Left ventricle myocardium inferior (tissue), 1 donor: Measurements from ENCODE around the gene OOSP3. TPM values are rescaled to one million over a fixed set of nuclear protein-coding genes. Genes with fewer than 3 reads are reported as not detected.

ENCODE experiments used
- DNase-seq: peaks from one replicate; pipeline ENCODE4 v3.0.0-alpha.2; 2020
- H3K27ac ChIP-seq: fragments of 200-600 bp; replicated peaks from 2 replicates; pipeline ENCODE4 v1.8.0; 2021
- H3K27me3 ChIP-seq: fragments of 200-600 bp; 2 replicates; pipeline ENCODE4 v1.8.0; 2021; ENCODE audit warnings: low read depth
- H3K36me3 ChIP-seq: fragments of 200-600 bp; 2 replicates; pipeline ENCODE4 v1.8.0; 2021
- H3K4me1 ChIP-seq: fragments of 200-600 bp; 2 replicates; pipeline ENCODE4 v1.8.0; 2021
- H3K4me3 ChIP-seq: fragments of 200-600 bp; 2 replicates; pipeline ENCODE4 v1.8.0; 2021; ENCODE audit warnings: mild to moderate bottlenecking, moderate library complexity
- H3K9me3 ChIP-seq: fragments of 200-600 bp; replicated peaks from 2 replicates; pipeline ENCODE4 v1.8.0; 2021
- intact Hi-C: fragments of 100-400 bp; cut with micrococcal nuclease; formaldehyde crosslinking; loops from one replicate; pipeline ENCODE4 v1.11.0; 2022
- total RNA-seq: library from RNA; stranded (reverse); fragmentation: NEBNext Ultra II Directional; extraction: Animal tissue kit (Norgen Biotek cat#: 25700); gene quantifications from one replicate; pipeline ENCODE4 v1.2.1, GENCODE V29; 2021
- TF ChIP-seq, protein P1 (sequence below): fragments of 200-600 bp; IDR thresholded peaks from 2 replicates; pipeline ENCODE4 v1.8.0; 2021; ENCODE audit warnings: antibody characterized with exemption, mild to moderate bottlenecking, borderline replicate concordance
- donor health status: DM: no; HTN: yes; CAD: no; lungs with severe emphysema.

OOSP3 gene
- total RNA-seq, 1 donor from 2014 or later: not detected

GRCh38 chr11:59854871-59855270 is 23.7 kb upstream of the OOSP3 start:
- no peak for DNase-seq
- H3K4me1 ChIP-seq: no peaks in the 10 kb centered on the region
- TF ChIP-seq, protein P1, sequence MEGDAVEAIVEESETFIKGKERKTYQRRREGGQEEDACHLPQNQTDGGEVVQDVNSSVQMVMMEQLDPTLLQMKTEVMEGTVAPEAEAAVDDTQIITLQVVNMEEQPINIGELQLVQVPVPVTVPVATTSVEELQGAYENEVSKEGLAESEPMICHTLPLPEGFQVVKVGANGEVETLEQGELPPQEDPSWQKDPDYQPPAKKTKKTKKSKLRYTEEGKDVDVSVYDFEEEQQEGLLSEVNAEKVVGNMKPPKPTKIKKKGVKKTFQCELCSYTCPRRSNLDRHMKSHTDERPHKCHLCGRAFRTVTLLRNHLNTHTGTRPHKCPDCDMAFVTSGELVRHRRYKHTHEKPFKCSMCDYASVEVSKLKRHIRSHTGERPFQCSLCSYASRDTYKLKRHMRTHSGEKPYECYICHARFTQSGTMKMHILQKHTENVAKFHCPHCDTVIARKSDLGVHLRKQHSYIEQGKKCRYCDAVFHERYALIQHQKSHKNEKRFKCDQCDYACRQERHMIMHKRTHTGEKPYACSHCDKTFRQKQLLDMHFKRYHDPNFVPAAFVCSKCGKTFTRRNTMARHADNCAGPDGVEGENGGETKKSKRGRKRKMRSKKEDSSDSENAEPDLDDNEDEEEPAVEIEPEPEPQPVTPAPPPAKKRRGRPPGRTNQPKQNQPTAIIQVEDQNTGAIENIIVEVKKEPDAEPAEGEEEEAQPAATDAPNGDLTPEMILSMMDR: no peak
- H3K27me3 ChIP-seq: no peaks in the 10 kb centered on the region
- no peaks in the 10 kb centered on the region for H3K9me3 ChIP-seq
- intact Hi-C loops: no loop called here
- no peak overlapping the region for H3K27ac ChIP-seq
- no peaks in the 10 kb centered on the region for H3K36me3 ChIP-seq
- no peak overlapping the region for H3K4me3 ChIP-seq

- Histone ChIP-seq H3K4me3 (no peak overlapping the region), H3K36me3 (no peaks in the 10 kb centered on the region), H3K9me3 (no peaks in the 10 kb centered on the region), H3K4me1 (no peaks in the 10 kb centered on the region), H3K27ac (no peak overlapping the region), H3K27me3 (no peaks in the 10 kb centered on the region)
- TF ChIP-seq, protein P1: no peak
- no peak for DNase-seq
- intact Hi-C loops: no loop called here
Measured at GRCh38 chr11:59857439-59858434, 20.8 kb upstream of the OOSP3 start.

DNA sequence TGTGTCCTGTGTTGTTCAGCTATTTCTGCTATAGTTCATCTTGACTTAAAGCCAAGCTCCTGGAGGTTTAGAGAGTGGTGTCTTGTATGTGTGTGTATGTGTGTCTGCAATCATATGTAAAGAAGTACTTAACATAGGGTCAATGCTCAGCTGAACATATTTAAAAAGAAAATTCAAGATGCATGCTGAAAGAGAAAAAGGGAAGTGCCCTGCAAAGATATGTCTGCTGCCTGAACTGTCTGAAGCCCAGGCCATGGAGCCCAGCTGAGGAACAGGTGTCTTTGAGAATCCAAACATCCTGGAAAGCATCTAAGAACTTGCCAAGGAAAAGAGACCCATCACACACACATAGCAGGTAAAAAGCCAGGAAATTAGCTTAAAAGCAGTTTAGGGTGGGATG is 18.9 kb upstream of the OOSP3 start:
- DNase-seq: no peak
- intact Hi-C loops: no loop called here
- Histone ChIP-seq H3K4me1 (no peaks in the 10 kb centered on the region), H3K36me3 (no peaks in the 10 kb centered on the region), H3K27ac (no peak overlapping the region), H3K27me3 (no peaks in the 10 kb centered on the region), H3K9me3 (no peaks in the 10 kb centered on the region), H3K4me3 (no peak overlapping the region)
- TF ChIP-seq, protein P1: no peak

GRCh38 chr11:59862252-59862651 is 16.3 kb upstream of the OOSP3 start:
- TF ChIP-seq, protein P1: no peak
- intact Hi-C loops: no loop called here

DNA sequence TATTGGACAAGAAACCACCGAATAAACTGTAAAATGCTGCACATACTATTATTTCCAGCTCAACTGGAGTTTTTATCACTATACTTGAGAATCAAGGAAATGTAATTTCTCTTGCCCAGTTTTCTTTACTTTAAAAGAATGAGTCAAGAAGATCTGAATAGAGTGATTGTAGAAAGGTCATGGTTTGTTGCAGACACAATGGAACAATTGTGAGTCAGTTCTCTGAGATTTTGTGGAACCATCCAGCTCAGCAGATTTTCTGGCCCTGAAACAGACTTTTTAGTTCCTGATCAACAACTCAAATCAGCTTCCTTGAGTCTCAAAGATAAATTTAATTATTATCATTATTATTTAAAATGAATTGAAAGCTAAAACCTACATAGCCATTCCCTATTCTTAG is 13.6 kb upstream of the OOSP3 start:
- no peak for DNase-seq
- TF ChIP-seq, protein P1: no peak
- no peaks in the 10 kb centered on the region for H3K27me3 ChIP-seq
- H3K4me3 ChIP-seq: no peak overlapping the region
- intact Hi-C loops: no loop called here
- H3K36me3 ChIP-seq: no peaks in the 10 kb centered on the region
- no peaks in the 10 kb centered on the region for H3K9me3 ChIP-seq
- no peaks in the 10 kb centered on the region for H3K4me1 ChIP-seq
- H3K27ac ChIP-seq: no peak overlapping the region

More at GRCh38 chr11:59862252-59862651, 16.3 kb upstream of the OOSP3 start:
- H3K4me3 ChIP-seq: no peak overlapping the region
- H3K27me3 ChIP-seq: no peaks in the 10 kb centered on the region
- H3K9me3 ChIP-seq: no peaks in the 10 kb centered on the region
- no peak for DNase-seq
- H3K4me1 ChIP-seq: no peaks in the 10 kb centered on the region
- no peak overlapping the region for H3K27ac ChIP-seq
- no peaks in the 10 kb centered on the region for H3K36me3 ChIP-seq
